GM21390 (cell line): Measurements from ENCODE around the gene CCNJ.

ENCODE experiments used
- ATAC-seq: cut with Tn5 transposase; IDR thresholded peaks from one replicate; pipeline ENCODE4 v1.9.1; 2021; ENCODE audit not compliant: unreplicated experiment

Gene CCNJ

GRCh38 chr10:96053985-96054384 is 10.6 kb downstream of the CCNJ start:
- no peak for ATAC-seq

GRCh38 chr10:96056787-96057186 is 13.4 kb downstream of the CCNJ start:
- no peak for ATAC-seq

- no peak for ATAC-seq
Measured at GRCh38 chr10:96061232-96061631, 17.8 kb downstream of the CCNJ start.

GRCh38 chr10:96072674-96073073 is 29.3 kb downstream of the CCNJ start:
- no peak for ATAC-seq

- ATAC-seq: no peak
Measured at GRCh38 chr10:96073722-96074121, 30.3 kb downstream of the CCNJ start.

GRCh38 chr10:96074776-96075175 is 31.4 kb downstream of the CCNJ start:
- ATAC-seq: no peak

GRCh38 chr10:96075977-96076376 is 32.6 kb downstream of the CCNJ start:
- no peak for ATAC-seq

- no peak for ATAC-seq
Measured at GRCh38 chr10:96077156-96077555, 33.8 kb downstream of the CCNJ start.

GRCh38 chr10:96082153-96082552 is 38.8 kb downstream of the CCNJ start:
- ATAC-seq: no peak

GRCh38 chr10:96082748-96083147 is 39.4 kb downstream of the CCNJ start:
- ATAC-seq: no peak

GRCh38 chr10:96089116-96089515 is 45.7 kb downstream of the CCNJ start:
- no peak for ATAC-seq

GRCh38 chr10:96089670-96090462 is 46.5 kb downstream of the CCNJ start:
- peak; percentile 89 for ATAC-seq

- no peak for ATAC-seq
Measured at GRCh38 chr10:96090463-96090800, 47.0 kb downstream of the CCNJ start.

- ATAC-seq: no peak
Measured at GRCh38 chr10:96092999-96093767, 49.8 kb downstream of the CCNJ start.

GRCh38 chr10:96093948-96094347 is 50.6 kb downstream of the CCNJ start:
- ATAC-seq: no peak

GRCh38 chr10:96096958-96097357 is 53.6 kb downstream of the CCNJ start:
- ATAC-seq: no peak

GRCh38 chr10:96097865-96098264 is 54.5 kb downstream of the CCNJ start:
- ATAC-seq: no peak

- no peak for ATAC-seq
Measured at GRCh38 chr10:96107623-96108038, 64.2 kb downstream of the CCNJ start.
